Retinal pigment epithelial cell (primary cell): ENCODE measurements around the gene TOR4A.

Source experiments
- DNase-seq: peaks from one replicate; pipeline ENCODE4 v3.0.0-alpha.2; 2010; ENCODE audit warnings: low read depth
- H3K4me3 ChIP-seq: 2 replicates; pipeline ENCODE4 v1.5.1; 2011; ENCODE audit warnings: mild to moderate bottlenecking, low read length, control low read depth, moderate library complexity
- CTCF ChIP-seq: conservative IDR thresholded peaks from 2 replicates; pipeline ENCODE4 v1.5.1; 2011; ENCODE audit warnings: low read depth, low read length, control low read depth, inconsistent platforms

Gene TOR4A

GRCh38 chr9:137295849-137296669 lies 18.5 kb downstream of the TOR4A start:
- no peak overlapping the region for H3K4me3 ChIP-seq
- no peak for DNase-seq

GRCh38 chr9:137296670-137297664 lies 19.4 kb downstream of the TOR4A start:
- H3K4me3 ChIP-seq, result no peak overlapping the region
- TF ChIP-seq CTCF, result no peak
- DNase-seq, result no peak

More at GRCh38 chr9:137295849-137296669, 18.5 kb downstream of the TOR4A start:
- TF ChIP-seq CTCF, result no peak

GRCh38 chr9:137297966-137298365 lies 20.4 kb downstream of the TOR4A start:
- H3K4me3 ChIP-seq, result no peak overlapping the region
- no peak for DNase-seq
- no peak for TF ChIP-seq CTCF

- no peak for TF ChIP-seq CTCF
- no peak overlapping the region for H3K4me3 ChIP-seq
- DNase-seq, result no peak
Observed at GRCh38 chr9:137298401-137299202, 21.1 kb downstream of the TOR4A start.

GRCh38 chr9:137299203-137299565 lies 21.7 kb downstream of the TOR4A start:
- H3K4me3 ChIP-seq, result no peak overlapping the region
- no peak for DNase-seq
- TF ChIP-seq CTCF, result no peak

GRCh38 chr9:137299938-137300337 lies 22.4 kb downstream of the TOR4A start:
- peak overlapping the region; percentile 7 for H3K4me3 ChIP-seq
- no peak for TF ChIP-seq CTCF

More at GRCh38 chr9:137299938-137300337, 22.4 kb downstream of the TOR4A start:
- no peak for DNase-seq
